SW 1271 (cell line): Measurements from ENCODE around the gene PSMD13.
"Not testable (repeated sequence)": the region's sequence is repeated elsewhere in the genome, so short reads cannot be mapped to it uniquely, and the experiment has no call there.

Source experiments
- DNase-seq, 2 experiments: peaks; one replicate each; lab custom pipeline; 2025; lab: John Stamatoyannopoulos, UW

The PSMD13 gene

GRCh38 chr11:272931-273198, 36.1 kb downstream of the PSMD13 start:
- DNase-seq: no peak

- DNase-seq: no peak
Observed at GRCh38 chr11:276219-276618, 39.4 kb downstream of the PSMD13 start.

- no peak for DNase-seq
Observed at GRCh38 chr11:278001-278951, 41.5 kb downstream of the PSMD13 start, which contains the start of gene NLRP6. NLRP6 (plus strand) TSS chr11:278407; CDS start chr11:278570, 163 bp downstream.

GRCh38 chr11:279040-279965, 42.5 kb downstream of the PSMD13 start:
- no peak for DNase-seq

- DNase-seq: no peak
Observed at GRCh38 chr11:279966-280705, 43.4 kb downstream of the PSMD13 start.

- DNase-seq: no peak
Observed at GRCh38 chr11:280706-281485, 44.1 kb downstream of the PSMD13 start.

- no peak for DNase-seq
Observed at GRCh38 chr11:281486-282161, 44.8 kb downstream of the PSMD13 start.

- no peak for DNase-seq
Observed at GRCh38 chr11:282171-282570, 45.4 kb downstream of the PSMD13 start.

GRCh38 chr11:282630-283360, 46.0 kb downstream of the PSMD13 start:
- no peak for DNase-seq

- DNase-seq: no peak
Observed at GRCh38 chr11:283405-284104, 46.8 kb downstream of the PSMD13 start.

- DNase-seq: no peak
Observed at GRCh38 chr11:284105-285020, 47.6 kb downstream of the PSMD13 start.

GRCh38 chr11:285021-285893, 48.5 kb downstream of the PSMD13 start:
- no peak for DNase-seq

GRCh38 chr11:285894-286220, 49.1 kb downstream of the PSMD13 start:
- no peak for DNase-seq

- DNase-seq: not testable (repeated sequence)
Observed at GRCh38 chr11:286977-287820, 50.4 kb downstream of the PSMD13 start.

- no peak for DNase-seq
Observed at GRCh38 chr11:287821-288477, 51.2 kb downstream of the PSMD13 start.
